NCI-H345 treated with DMSO at 0.1 percent for 48 hours (cell line): ENCODE results near the gene MPP1.
A peak's percentile ranks its signal among the peaks of the same experiment; 100 is the strongest.

Experiments used
- DNase-seq: peaks from one replicate; lab custom pipeline; 2025; ENCODE audit not compliant: unreplicated experiment; lab: John Stamatoyannopoulos, UW

Gene MPP1

DNA sequence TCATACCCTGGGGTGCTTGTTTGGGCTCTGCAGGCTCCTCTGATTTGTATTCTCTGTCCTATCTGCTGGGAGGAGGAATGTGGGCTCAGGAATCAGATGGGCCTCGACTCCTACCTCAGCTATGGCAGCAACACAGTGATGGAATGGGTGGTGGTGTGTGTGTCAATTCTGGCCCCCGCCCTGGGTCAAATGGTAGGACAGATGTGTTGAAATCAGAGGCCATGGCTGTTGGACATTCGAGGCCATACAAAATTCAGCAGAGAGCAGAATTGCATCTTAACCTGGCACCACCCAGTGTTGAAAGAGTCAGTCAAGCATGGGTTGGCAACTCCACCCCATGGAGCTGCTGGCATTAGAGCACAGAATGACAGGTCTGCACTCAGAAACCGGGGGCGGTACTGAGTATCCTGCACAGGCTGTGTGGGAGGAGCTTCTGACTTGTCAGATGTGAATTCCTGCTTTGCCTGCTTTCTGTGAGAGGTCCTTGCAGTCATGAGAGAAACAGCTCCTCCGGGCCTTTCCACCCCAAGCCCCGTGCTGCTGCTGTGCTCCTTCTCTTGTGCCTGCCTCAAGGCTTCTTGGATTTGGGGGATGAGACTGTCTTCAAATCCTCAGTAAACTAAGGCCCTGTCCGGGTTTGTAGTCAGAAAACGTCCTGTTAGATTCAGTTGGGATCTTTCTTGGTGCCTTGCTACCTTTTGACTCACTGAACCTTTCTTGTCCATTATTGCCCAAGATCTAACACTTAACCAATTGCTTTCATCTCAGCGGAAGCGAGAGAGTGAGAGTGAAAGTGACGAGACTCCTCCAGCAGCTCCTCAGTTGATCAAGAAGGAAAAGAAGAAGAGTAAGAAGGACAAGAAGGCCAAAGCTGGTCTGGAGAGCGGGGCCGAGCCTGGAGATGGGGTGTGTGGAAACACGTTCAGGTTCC lies 29.6 kb downstream of the MPP1 start:
- DNase-seq: no peak

DNA sequence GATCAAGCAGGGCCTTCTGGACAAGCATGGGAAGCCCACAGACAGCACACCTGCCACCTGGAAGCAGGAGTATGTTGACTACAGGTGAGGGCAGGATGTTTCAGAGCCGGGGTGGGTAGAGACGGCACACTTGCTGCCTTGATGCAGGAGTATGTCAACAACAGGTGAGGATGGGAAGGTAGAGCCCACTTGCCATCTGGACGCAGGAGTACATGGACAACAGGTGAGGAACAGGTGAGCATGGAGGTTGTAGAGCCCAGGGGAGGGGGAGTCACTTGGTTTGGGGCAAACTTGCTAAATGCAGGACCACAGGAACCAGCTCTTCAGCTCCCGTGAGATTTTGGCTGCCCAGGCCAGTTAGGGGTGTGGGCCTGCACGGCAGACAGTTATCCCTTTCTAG lies 30.7 kb downstream of the MPP1 start:
- DNase-seq: no peak

DNA sequence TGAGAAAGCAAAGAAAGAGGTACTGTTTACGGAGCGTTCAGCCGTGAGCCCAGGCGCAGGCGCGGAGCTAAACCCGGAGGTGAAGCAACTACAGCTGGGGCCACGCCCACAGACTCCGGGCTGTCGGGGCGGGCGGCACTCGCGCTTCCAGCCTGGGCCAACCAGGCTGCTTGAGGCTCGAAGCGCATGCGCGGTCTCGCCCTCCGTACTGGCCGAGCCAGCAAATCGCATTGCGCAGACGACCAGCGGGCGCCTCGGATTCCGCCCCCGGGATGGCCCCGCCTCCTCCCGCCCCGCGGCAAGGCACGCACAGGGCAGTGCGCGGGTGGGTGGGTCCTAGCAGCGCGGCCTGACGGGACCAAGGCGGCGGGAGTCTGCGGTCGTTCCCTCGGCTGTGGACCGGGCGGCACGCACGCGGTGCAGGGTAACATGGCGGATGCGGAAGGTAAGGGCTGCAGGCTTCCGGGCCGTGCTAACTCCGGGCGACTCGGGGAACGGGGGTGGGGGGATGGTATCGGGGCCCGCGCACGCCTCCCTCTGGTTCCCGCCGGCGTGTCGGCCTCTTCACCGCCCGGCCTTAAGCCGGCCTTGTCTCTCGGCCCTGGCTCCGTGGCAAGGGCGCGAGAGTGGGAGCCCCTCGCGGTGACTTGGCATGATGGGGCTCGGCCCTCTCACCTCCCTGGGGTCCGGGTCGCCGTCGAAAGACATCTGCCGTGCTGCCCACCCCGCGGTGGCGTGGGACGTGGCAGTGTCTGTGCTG lies 42.6 kb downstream of the MPP1 start, which contains the start of gene DKC1:
TSS of gene DKC1 (plus strand) at position 328 of the 760 bp plus-strand sequence. CDS start at position 430, 102 bp downstream.
- peak; percentile 93 for DNase-seq

DNA sequence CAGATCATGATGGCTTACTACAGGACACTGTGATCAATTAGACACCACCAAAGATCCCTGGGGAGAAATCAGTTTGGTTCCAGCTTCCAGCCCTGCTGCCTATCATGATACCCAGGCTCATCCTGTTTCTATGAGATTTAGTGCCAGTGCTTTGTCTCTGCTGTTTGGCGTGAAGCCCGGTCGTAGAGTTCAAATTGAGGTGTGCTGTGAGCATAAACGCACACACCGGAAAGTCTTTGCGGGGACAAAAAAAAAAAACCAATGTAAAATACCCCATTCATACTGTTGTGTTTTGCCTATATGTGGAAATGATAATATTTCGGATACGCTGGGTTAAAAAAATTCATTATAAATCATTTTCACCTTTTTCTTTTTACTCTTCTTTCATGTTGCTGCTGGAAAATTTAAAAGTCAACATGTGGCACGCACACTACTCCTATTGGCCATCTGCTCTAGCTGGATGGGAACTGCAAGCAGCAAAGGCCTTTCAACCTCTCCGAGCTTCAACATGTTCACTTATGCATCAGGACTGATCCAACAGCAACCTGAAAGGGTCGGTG lies 43.2 kb downstream of the MPP1 start:
- DNase-seq: no peak

DNA sequence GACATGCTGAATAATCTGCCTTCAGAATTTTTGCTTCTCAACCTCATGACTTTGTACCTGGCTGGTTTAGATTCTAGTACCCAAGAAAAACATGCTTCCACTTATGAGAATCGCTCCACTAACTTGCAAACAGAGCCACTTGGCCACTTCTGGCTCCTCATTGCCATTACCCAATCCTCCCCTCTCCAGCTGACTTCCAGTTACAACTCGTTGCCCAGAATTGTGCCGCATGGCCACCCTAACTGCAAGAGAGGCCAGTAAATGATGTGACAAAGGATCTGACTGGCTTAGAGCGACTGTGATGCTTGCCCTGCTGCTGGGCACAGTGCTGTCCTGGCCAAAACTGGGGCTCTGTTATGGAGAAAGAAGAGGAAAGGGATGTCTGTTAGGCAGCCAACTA lies 46.6 kb downstream of the MPP1 start:
- DNase-seq: no peak

DNA sequence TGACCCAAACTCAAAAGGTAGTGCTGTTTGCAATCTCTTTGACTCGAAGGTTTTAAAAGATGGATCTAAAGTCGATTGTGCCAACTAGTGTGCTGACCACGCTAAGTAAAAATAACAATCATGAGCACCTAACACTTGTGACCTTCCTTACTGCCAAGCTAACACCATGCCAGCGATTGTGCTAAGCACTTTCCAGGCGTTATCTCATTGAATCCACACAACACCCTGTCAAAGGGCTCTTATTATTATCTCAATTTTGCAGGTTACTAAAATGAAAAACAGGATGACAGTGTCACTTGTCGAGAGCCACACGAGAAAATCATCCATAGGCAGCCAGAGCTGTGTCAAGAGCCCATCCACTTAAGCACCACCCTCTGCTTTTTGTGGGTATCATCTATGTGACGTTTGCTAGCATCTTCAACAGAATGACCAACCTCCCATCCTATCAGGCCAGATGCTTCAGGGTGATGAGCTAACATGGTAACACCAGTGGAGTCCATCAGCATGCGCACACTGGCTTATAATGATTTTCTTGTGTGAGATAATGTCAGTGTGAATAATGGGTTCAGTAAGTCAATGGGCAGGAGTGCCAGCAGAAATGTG lies 53.5 kb downstream of the MPP1 start:
- no peak for DNase-seq

DNA sequence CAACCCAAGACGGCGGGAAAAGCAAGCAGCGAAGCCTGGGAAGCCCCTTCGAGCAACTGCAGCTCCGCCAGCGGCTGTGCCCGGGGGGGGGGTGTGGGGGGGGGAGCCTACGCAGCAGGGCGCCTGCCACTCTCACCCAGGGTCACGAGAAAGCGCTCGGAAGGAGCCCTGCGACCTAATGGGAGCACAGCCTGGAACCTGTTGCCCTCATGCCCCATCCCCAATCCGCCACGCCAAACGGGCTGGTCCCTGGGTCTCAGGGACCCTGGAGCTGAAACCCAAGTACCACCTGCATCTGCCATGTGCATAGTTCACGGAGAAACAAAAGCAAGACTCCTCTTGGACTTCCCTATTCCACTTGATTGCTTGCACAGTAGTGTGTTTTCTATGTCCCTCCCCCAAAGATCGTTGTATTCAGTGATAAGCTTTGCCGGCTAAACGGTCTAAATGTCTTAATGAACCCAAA lies 54.0 kb downstream of the MPP1 start:
- no peak for DNase-seq

DNA sequence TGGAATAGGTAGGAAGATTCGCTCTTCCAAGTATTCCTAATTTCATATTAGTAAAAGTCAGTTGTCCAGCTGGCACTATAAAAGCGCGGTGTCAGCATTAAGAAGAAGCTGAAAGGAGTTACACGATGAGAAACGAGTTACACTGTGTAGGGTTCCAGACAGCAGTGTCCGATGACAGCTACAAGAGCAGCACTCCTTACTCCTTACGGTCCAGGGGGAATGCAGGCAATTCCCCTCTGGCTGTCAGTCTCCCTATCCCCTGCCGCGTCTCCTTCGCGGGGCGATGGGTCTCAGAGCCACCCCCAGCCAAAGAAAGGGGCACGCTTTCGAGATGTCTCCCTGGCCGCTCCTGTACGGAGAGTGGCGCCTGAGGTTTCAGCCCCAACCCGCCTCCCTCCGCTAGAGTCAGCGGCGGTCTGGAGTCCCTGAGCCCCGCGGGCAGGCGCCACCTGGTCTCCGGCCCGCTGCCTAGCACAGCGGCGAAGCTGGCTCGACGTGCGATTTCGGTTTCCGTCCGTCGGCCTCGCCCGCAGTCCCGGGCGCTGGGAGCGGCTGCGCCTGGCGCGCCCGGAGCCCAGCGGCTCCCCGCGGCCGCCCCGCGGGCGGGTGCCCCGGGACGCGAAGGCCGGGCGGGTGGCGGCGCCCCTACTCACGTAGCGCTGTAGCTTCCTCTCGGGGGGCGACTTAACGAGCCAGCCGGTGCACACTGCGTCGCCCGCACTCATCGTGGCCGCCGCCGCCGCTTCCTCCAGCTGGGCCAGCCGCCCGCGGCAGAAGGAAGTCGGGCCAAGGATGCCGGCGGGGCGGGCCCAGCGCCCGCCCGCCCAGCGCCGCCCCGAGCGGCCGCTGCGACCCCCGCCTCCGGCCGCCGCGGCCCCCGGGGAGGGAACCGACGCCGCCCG lies 54.7 kb downstream of the MPP1 start, which contains the start of gene GAB3:
TSS of gene GAB3 (minus strand) at position 777 of the 902 bp plus-strand sequence. CDS start at position 725, 52 bp downstream.
- no peak for DNase-seq

DNA sequence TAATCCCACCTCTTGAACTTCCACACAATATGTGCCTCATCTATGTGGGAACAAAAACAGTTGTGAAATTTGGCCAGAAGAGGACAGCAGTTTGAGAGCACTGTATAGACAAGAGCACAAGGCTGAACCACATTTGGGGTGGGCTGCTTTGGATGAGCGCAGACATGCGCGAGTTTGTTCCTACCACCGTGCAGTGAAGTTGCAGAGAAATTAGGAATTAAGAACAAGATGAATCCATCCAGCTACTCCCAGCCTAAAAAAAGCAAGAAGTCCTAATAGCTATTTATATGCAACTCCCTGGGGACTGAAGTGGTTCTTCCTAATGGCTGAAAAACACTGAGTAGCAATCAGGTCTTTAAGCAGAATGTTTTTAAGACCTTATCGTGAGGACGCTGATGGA lies 55.4 kb downstream of the MPP1 start:
- no peak for DNase-seq

DNA sequence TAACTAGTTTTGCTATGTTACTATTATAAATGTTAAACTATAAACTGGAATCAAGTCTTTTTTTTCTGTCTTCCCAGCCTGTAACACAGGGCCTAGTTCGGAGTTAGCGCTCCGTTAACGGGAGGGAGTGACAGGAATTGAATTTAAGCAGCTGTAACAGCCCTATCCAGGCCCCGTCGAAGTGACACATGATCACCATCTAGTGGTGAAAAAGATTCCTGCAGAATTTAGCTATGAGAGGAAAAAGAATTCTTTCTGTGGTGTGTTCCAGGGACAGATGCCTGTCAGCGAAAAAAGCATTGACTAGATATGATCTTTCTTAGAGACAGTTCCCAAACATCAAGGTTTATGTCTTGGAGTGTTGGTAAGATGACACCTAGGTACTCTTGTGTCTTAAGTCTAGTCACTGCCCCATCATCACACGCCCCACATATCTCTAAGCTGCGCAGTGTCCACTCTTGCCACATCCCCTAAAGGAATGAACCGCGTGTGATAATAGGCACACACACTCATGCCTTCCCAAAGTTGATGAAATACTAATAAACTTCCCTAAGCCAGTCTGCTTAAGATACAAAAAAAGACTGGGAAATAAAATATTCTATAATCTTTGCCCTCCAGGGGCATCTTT lies 56.5 kb downstream of the MPP1 start:
- DNase-seq: peak; percentile 53

DNA sequence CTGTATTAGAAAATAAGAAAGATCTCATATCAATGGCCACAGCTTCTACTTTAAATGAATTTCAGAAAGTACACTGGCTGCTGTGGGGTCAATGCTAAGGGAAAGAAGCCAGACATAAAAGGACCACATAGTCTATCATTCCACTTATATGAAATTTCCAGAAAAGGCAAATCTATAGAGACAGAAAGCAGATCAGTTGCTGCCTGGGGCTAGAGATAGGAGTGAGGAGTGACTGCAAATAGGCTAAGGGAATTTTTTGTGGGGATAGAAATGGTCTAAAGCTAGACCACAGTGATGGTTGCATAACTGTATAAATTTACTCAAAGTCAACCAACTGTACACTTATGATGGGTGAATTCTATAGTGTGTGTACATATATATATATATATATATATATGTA lies 62.7 kb downstream of the MPP1 start:
- DNase-seq: no peak

DNA sequence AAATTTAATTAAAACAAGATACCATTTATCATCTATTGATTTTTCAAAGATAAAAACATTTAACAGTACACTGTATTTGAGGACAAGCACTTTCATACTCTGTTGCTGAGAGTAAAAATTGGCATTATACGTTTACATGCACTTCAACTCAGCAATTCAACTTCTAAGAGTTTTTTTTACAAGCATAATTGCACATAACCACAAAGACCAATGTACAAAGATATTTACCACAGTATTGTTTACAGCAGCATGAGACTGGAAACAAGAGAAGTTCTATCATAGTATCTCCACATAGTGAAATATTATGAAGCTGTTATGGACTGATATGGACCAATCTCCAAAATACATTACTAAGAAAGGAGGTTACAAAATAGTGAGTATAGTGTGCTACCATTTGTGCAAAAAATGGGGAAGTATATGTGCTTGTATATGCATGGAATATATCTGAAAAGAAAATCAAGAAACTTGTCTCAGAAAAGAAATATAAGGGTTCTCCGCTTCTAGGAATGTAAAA lies 65.3 kb downstream of the MPP1 start:
- no peak for DNase-seq

DNA sequence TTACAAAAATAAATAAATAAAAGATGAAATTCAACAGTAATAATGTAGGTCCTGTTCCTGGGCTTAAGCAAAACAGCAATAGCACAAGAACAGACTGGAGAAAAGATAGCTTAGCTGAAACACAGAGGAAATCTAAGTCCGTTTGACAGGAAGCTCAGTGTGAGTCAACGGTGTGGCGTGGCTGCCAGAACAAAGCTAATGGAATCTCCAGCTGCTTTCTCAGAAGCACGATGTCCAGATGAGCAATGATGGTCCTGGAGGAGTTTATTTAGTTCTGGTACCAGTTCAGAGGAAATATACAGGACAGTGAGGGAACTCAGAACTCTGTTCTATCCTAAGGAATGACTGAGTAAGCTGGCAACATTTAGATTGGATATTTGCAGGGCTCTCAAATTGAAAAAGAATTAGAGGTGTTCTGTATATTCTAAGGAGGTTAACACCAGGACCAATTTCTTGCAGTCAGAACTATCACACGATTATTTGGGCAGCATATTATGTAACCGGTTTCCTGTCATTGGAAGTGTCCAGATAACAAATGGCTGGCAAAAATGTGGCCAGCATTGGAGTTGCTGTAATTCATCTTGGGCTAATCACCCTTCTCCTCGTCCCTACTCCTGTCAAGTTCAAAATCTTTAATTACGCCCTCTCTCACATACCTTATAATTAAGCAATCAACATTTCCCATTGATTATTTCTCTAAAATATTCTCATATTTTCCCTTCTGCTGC lies 67.1 kb downstream of the MPP1 start:
- no peak for DNase-seq

DNA sequence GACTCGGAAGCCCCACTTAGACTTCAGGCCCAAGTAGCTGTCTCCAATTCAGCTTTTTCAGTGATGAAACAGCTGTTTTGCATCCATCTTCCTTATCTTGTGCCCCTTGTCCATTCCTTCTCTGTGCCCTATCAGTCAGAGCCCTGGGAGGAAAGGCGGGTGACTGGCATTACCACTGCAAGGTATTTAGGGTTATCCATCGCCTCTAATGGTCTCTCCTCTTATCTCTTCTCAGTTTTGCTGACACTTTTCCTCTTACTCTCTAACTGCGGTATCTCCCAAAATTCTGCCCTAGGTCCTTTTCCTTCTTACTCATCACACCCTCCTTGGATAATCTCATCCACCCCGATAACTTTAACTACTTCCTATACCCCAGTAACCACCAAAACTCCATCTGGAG lies 68.1 kb downstream of the MPP1 start:
- no peak for DNase-seq

DNA sequence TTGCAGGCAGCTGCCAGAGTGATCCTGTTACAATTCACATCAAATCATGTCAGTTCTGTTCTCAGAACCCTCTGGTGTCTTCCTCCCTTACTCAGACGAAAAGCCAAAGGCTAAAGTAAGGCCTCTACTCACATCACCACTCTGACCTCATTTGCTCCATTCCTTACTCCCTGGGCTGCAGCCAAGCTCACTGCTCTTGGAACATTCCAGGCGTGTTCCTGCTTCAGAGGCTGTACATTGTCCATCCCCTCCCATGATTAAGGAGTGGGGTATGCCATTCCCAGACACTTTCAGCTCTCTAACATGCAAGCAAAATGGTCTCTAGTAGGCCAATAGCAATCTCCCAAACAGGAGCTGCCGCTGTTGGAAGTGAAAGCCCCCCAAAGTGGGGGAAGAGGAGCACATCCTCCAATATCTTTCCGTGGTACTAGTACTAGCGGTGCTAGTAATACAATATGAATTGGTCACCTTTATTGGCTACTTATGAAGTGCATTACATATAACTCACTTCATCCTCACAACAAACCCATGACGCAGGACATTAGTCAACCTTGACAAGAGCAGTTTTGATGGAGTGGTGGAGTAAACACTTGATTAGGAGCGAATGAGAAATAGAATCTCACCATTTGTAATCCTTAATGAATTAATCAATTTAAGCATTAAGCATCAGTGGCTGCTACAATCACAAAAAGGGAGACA lies 69.4 kb downstream of the MPP1 start:
- DNase-seq: no peak

DNA sequence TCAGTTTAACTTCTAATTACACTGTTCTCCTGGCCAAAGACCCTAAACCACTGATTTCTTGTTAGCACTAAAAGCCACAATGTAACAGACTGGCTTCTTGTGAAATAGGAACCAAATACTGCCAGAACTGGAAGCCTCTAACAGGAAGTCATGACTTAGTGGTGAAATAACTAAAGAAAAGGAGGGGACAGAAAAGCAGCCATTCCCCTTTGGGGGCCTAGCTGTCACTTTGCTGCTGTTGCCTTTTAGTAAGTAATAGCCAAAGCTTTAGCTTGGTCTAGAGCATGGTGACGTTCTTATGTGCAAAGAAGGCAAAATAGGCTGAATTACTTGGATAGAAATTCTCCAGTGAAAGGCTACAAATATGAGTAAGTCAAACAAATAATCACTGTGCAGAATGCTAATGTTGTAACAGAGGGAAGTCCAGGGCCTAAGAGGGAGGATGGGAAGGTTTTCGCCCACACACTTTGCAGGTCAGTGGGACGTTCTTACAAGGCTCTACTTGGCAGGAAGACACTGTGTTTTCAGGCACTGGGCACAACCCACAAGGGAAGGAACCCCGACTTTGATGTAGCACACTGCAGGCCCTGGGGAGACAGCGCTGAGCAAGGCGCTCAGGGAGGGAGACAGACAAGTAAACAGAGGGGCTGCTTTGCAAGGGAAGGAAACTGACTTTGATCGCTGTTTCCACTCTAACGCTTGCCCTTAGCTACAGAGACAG lies 71.1 kb downstream of the MPP1 start:
- no peak for DNase-seq

DNA sequence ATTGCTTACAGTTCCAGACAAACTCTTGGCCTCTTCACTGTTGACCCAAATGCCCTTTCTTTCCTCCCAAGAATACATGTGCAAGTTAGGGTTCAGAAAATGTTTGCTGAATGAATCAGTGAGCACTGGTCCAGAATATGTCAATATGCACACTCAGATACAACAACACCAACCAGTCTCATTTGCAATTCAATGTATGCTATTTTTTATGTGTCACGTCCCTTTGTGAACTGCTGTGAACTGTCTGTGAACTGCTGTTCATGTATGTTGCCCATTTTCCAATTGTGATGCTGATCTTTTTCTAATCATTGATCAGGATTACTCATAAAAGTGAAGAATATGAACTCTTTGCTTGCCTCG lies 72.2 kb downstream of the MPP1 start:
- no peak for DNase-seq
